AG04450 (cell line): ENCODE results near the gene DNAJC3. TPM values are rescaled to one million over a fixed set of nuclear protein-coding genes. Genes with fewer than 3 reads are reported as not detected.

ENCODE experiments used
- CTCF ChIA-PET: fragments of 300-600, 350-600 bp; formaldehyde crosslinking; extraction: SDS; loops from one replicate; lab custom pipeline; 2022; ENCODE audit warnings: antibody characterized with exemption, inconsistent platforms; lab: Charles Lee
- POLR2A ChIA-PET: fragments of 350-600 bp; formaldehyde crosslinking; extraction: SDS; loops from one replicate; lab custom pipeline; 2021; ENCODE audit warnings: antibody characterized with exemption, inconsistent platforms; lab: Yijun Ruan, JAX
- DNase-seq: peaks from one replicate; pipeline ENCODE4 v3.0.0-alpha.2; 2011; ENCODE audit warnings: low read depth, low spot score
- H3K27ac ChIP-seq: one replicate; pipeline ENCODE4 v1.5.1; 2012; ENCODE audit warnings: low read depth, low read length, control low read depth
- H3K27me3 ChIP-seq: one replicate; pipeline ENCODE4 v1.6.0; 2012; ENCODE audit warnings: low read length; ENCODE audit not compliant: control insufficient read depth, insufficient read depth
- H3K4me3 ChIP-seq: 2 replicates; pipeline ENCODE4 v1.5.1; 2011; ENCODE audit warnings: mild to moderate bottlenecking, low read depth, low read length, control low read depth
- H3K9me3 ChIP-seq: 2 replicates; pipeline ENCODE4 v1.5.1; 2012; ENCODE audit warnings: low read length; ENCODE audit not compliant: control insufficient read depth, insufficient read depth
- CTCF ChIP-seq: IDR thresholded peaks from 2 replicates; pipeline ENCODE4 v1.5.1; 2011; ENCODE audit warnings: low read depth, low read length, control low read depth, inconsistent platforms
- polyA plus RNA-seq: library from polyadenylated mRNA; depleted of rRNA; stranded (reverse); fragments of >200 nt; gene quantifications from 2 replicates; pipeline ENCODE4 v1.2.3, GENCODE V29; 2011; rRNA removed
- small RNA-seq: library from RNA; depleted of rRNA; stranded (forward); fragments of <200 nt; gene quantifications from one replicate; pipeline ENCODE3, GENCODE V24; 2012; ENCODE audit warnings: low read depth; ENCODE audit not compliant: insufficient read length

The DNAJC3 gene
- polyA plus RNA-seq, 1 experiment: 30.2 TPM

GRCh38 chr13:95842898-95843297 lies 166.0 kb downstream of the DNAJC3 start:
- no peak for DNase-seq
- POLR2A ChIA-PET: no interaction called here
- Histone ChIP-seq H3K27ac (no peak overlapping the region), H3K9me3 (peaks cover 2% of the 10 kb centered on the region; the same call in 1 of the 2 replicates), H3K4me3 (no peak overlapping the region), H3K27me3 (no peaks in the 10 kb centered on the region)
- CTCF ChIA-PET: interaction anchor here (1.2 to 2.9 kb wide), 2 partner anchors 9 to 219 kb away, joined by 4 to 30 read pairs; no protein-coding TSS in a partner anchor
- TF ChIP-seq CTCF: no peak

Small RNAs within 50 kb of the gene (small RNA-seq; reads per million reads assigned to genes)
- gene HMGN1P24: not detected

Other genes starting within 250 kb of the DNAJC3 start
- gene CLDN10, start 124.4 kb upstream of the DNAJC3 start, polyA plus RNA-seq: not detected in 2 replicates
- 30.5 and 32.9 TPM in 2 replicates for gene DZIP1, start 32.4 kb upstream of the DNAJC3 start, polyA plus RNA-seq